ENCODE measurements around the gene FAM131A.
"Not testable (repeated sequence)": the region's sequence is repeated elsewhere in the genome, so short reads cannot be mapped to it uniquely, and the experiment has no call there.

FAM131A gene

GRCh38 chr3:184336547-184337398, 627 bp upstream of the FAM131A start:
- H3K4me3 ChIP-seq (ENCODE audit: low read length), result peak overlapping the region; percentile 65
- DNase-seq (ENCODE audit: low read depth, low spot score), result no peak

GRCh38 chr3:184337981-184338380, 581 bp downstream of the FAM131A start:
- DNase-seq (ENCODE audit: low read depth, low spot score), result no peak
- H3K4me3 ChIP-seq (ENCODE audit: low read length), result no peak overlapping the region

GRCh38 chr3:184338511-184338945, 1.1 kb downstream of the FAM131A start:
- no peak overlapping the region for H3K4me3 ChIP-seq (ENCODE audit: low read length)
- DNase-seq (ENCODE audit: low read depth, low spot score), result no peak

GRCh38 chr3:184339001-184339400, 1.6 kb downstream of the FAM131A start:
- DNase-seq (ENCODE audit: low read depth, low spot score), result no peak
- H3K4me3 ChIP-seq (ENCODE audit: low read length), result no peak overlapping the region

- DNase-seq (ENCODE audit: low read depth, low spot score); H3K4me3 ChIP-seq (ENCODE audit: low read length): not testable (repeated sequence)
Observed at GRCh38 chr3:184339451-184340135, 2.2 kb downstream of the FAM131A start.

GRCh38 chr3:184341925-184342324, 4.5 kb downstream of the FAM131A start:
- DNase-seq (ENCODE audit: low read depth, low spot score), result no peak
- H3K4me3 ChIP-seq (ENCODE audit: low read length), result no peak overlapping the region

- H3K4me3 ChIP-seq (ENCODE audit: low read length), result no peak overlapping the region
- DNase-seq (ENCODE audit: low read depth, low spot score), result no peak
Observed at GRCh38 chr3:184343200-184343876, 5.9 kb downstream of the FAM131A start.

- no peak overlapping the region for H3K4me3 ChIP-seq (ENCODE audit: low read length)
- DNase-seq (ENCODE audit: low read depth, low spot score), result no peak
Observed at GRCh38 chr3:184344579-184345316, 7.3 kb downstream of the FAM131A start.

- DNase-seq (ENCODE audit: low read depth, low spot score), result peak; percentile 39
Observed at GRCh38 chr3:184345317-184346144, 8.1 kb downstream of the FAM131A start.

GRCh38 chr3:184346480-184347190, 9.2 kb downstream of the FAM131A start:
- H3K4me3 ChIP-seq (ENCODE audit: low read length), result no peak overlapping the region
- DNase-seq (ENCODE audit: low read depth, low spot score), result no peak

More at GRCh38 chr3:184345317-184346144, 8.1 kb downstream of the FAM131A start:
- H3K4me3 ChIP-seq (ENCODE audit: low read length), result no peak overlapping the region

- H3K4me3 ChIP-seq (ENCODE audit: low read length), result no peak overlapping the region
- DNase-seq (ENCODE audit: low read depth, low spot score), result no peak
Observed at GRCh38 chr3:184347321-184348056, 10.1 kb downstream of the FAM131A start.

- no peak for DNase-seq (ENCODE audit: low read depth, low spot score)
- no peak overlapping the region for H3K4me3 ChIP-seq (ENCODE audit: low read length)
Observed at GRCh38 chr3:184348057-184348382, 10.6 kb downstream of the FAM131A start.

GRCh38 chr3:184349563-184350470, 12.4 kb downstream of the FAM131A start:
- H3K4me3 ChIP-seq (ENCODE audit: low read length), result no peak overlapping the region
- DNase-seq (ENCODE audit: low read depth, low spot score), result no peak

- DNase-seq (ENCODE audit: low read depth, low spot score), result no peak
- no peak overlapping the region for H3K4me3 ChIP-seq (ENCODE audit: low read length)
Observed at GRCh38 chr3:184350618-184351017, 13.2 kb downstream of the FAM131A start.

GRCh38 chr3:184351511-184352148, 14.2 kb downstream of the FAM131A start:
- no peak for DNase-seq (ENCODE audit: low read depth, low spot score)
- H3K4me3 ChIP-seq (ENCODE audit: low read length), result no peak overlapping the region
